Gastrocnemius medialis (tissue), 4 donors: ENCODE results near the gene TBX1.

Experiments
- CTCF ChIP-seq, 5 experiments: fragments of 450-650 bp in 3 of 5; fragments of 200-600 bp in 2 of 5; sonication (generic) in 2 of 5; IDR thresholded peaks in 4 of 5; conservative IDR thresholded peaks in 1 of 5; 1 replicate in 4 of 5; 2 replicates in 1 of 5; pipeline ENCODE4 v1.5.1; 2016 to 2019; ENCODE audit warnings: antibody characterized with exemption in 5 of 5, mild to moderate bottlenecking in 3 of 5, moderate library complexity in 3 of 5
- POLR2A ChIP-seq, 2 donors: fragments of 450-650 bp; IDR thresholded peaks; one replicate each; pipeline ENCODE4 v1.6.1; 2017; ENCODE audit warnings: antibody characterized with exemption in 2 of 2, mild to moderate bottlenecking in 2 of 2, moderate library complexity in 2 of 2

DNA sequence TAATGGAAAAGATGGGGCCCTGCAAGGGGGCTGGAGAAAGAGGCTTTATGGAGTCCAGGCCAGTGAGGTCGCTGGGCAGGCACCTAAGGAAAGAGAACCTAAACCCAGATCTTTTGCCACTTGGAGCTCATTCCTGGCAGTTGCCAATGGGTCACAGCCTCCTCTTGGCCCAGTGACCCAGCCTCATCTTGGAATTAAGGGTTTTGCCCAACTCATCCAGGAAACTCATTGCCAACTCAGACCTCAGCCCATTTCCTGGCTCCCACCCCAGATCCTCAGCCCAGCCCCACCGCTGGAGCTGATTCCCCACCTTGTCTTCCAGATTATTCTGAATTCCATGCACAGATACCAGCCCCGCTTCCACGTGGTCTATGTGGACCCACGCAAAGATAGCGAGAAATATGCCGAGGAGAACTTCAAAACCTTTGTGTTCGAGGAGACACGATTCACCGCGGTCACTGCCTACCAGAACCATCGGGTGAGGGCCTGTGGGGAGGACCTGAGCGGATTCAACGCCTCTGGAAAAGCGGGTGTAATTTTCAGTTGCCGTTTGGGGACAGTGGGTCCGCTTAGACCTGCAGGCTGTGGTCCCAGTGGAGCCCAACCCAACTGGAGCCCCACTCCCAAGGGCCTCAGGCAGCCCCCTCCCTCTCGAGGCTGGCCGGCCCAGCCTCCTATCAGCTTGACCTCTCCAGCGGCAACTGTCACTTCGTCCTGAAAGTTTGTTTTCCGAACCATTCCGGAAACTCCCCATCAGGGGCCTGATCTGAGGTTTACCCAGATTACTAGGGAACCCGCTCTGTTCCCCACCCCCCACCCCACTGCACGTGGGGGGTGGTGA is 4.3 kb downstream of the TBX1 start:
- TF ChIP-seq POLR2A (IDR thresholded peaks at IDR 0.05) (no peak), CTCF (IDR thresholded peaks at IDR 0.05 in 4 of 5, conservative IDR thresholded peaks at IDR 0.05 in 1 of 5) (no peak)
